CD14-positive monocyte (primary cell): ENCODE results near the gene TMEM225B. TPM values are rescaled to one million over a fixed set of nuclear protein-coding genes. Genes with fewer than 3 reads are reported as not detected.

ENCODE experiments used
- polyA plus RNA-seq, 3 donors: library from polyadenylated mRNA; depleted of rRNA in 1 of 3; unstranded in 2 of 3; stranded (reverse) in 1 of 3; fragments of 300-500 nt in 2 of 3; fragments of >200 nt in 1 of 3; fragmentation: Illumina TruSeq in 2 of 3; gene quantifications; 1 replicate in 2 of 3; 2 replicates in 1 of 3; pipeline ENCODE4 v1.2.3, GENCODE V29; 2012 to 2021

Gene TMEM225B
- polyA plus RNA-seq, 3 donors = 0.20 to 0.23 TPM; not detected in 1

Other genes with a start within 250 kb of the TMEM225B start
- 1,000 to 10,000 TPM; 1,179 to 1,362 (median 1,282) TPM for gene ARPC1B, start 223.5 kb upstream of the TMEM225B start, polyA plus RNA-seq
- gene PDAP1, start 189.7 kb upstream of the TMEM225B start, polyA plus RNA-seq = 10 to 100 TPM in 2 of 3 donors, 1 to 10 TPM in 1; 9.8 to 43.3 (median 16.2) TPM
- 100 to 1,000 TPM in 2 of 3 donors, 10 to 100 TPM in 1; 34.3 to 256 (median 241) TPM for gene BUD31, start 189.3 kb upstream of the TMEM225B start, polyA plus RNA-seq
- gene PTCD1, start 159.5 kb upstream of the TMEM225B start, polyA plus RNA-seq = 1 to 10 TPM in 2 of 3 donors, under 1 TPM in 1; 0.74 to 4.3 (median 1.6) TPM
- 10 to 100 TPM; 11.6 to 56.3 (median 12.3) TPM for gene CPSF4, start 159.3 kb upstream of the TMEM225B start, polyA plus RNA-seq
- gene ATP5MF, start 132.1 kb upstream of the TMEM225B start, polyA plus RNA-seq = 1,000 to 10,000 TPM in 1 of 3 donors, 100 to 1,000 TPM in 2; 568 to 4,168 (median 699) TPM
- 10 to 100 TPM in 1 of 3 donors, 1 to 10 TPM in 2; 1.8 to 10.4 (median 2.5) TPM for gene ZNF789, start 125.4 kb upstream of the TMEM225B start, polyA plus RNA-seq
- 10 to 100 TPM; 35.7 to 57.7 (median 39.1) TPM for gene ZNF394, start 98.0 kb upstream of the TMEM225B start, polyA plus RNA-seq
- 1 to 10 TPM; 1.6 to 2.9 (median 2.2) TPM for gene ZKSCAN5, start 93.6 kb upstream of the TMEM225B start, polyA plus RNA-seq
- 1 to 10 TPM in 2 of 3 donors, under 1 TPM in 1; 0.85 to 1.3 (median 1.2) TPM for gene FAM200A, start 46.2 kb upstream of the TMEM225B start, polyA plus RNA-seq
- gene ZNF655, start 39.6 kb upstream of the TMEM225B start, polyA plus RNA-seq = 100 to 1,000 TPM in 1 of 3 donors, 10 to 100 TPM in 2; 61.6 to 151 (median 62.2) TPM
- 1 to 10 TPM; 4.3 to 7.3 (median 6.1) TPM for gene ZSCAN25, start 18.7 kb downstream of the TMEM225B start, polyA plus RNA-seq
- gene CYP3A5, start 81.7 kb downstream of the TMEM225B start, polyA plus RNA-seq = under 1 TPM in 1 of 3 donors, not detected in 2; 0.05 TPM
- not detected for gene CYP3A7, start 136.9 kb downstream of the TMEM225B start, polyA plus RNA-seq
- gene CYP3A4, start 185.9 kb downstream of the TMEM225B start, polyA plus RNA-seq = not detected
- gene CYP3A43, start 229.7 kb downstream of the TMEM225B start, polyA plus RNA-seq = not detected